T-helper 17 cell (primary cell): ENCODE data around the gene CHAD. TPM values are rescaled to one million over a fixed set of nuclear protein-coding genes. Genes with fewer than 3 reads are reported as not detected.
"Not testable (repeated sequence)": the region's sequence is repeated elsewhere in the genome, so short reads cannot be mapped to it uniquely, and the experiment has no call there.

ENCODE experiments used
- ATAC-seq: fragments of 150-1000 bp; cut with Tn5 transposase; 2 replicates; pipeline ENCODE4 v1.10.0; 2021; ENCODE audit warnings: mild to moderate bottlenecking, moderate library complexity
- DNase-seq, 3 donors: peaks; one replicate each; pipeline versions ENCODE4 v3.0.0 to v3.0.0-alpha.2; 2020 to 2021
- H3K9me3 ChIP-seq: one replicate; pipeline ENCODE4 v1.7.0; 2013; ENCODE audit warnings: low read length, mild to moderate bottlenecking; ENCODE audit not compliant: control insufficient read depth, poor library complexity, severe bottlenecking
- H3K27ac Mint-ChIP-seq: one replicate; pipeline ENCODE4 v1.8.0; 2022; ENCODE audit warnings: mild to moderate bottlenecking, moderate library complexity, mixed read lengths
- H3K27me3 Mint-ChIP-seq: one replicate; pipeline ENCODE4 v1.8.0; 2022; ENCODE audit warnings: mixed read lengths
- H3K36me3 Mint-ChIP-seq: one replicate; pipeline ENCODE4 v1.8.0; 2022; ENCODE audit warnings: low read depth, mixed read lengths
- H3K4me1 Mint-ChIP-seq: one replicate; pipeline ENCODE4 v1.8.0; 2022; ENCODE audit warnings: mild to moderate bottlenecking, mixed read lengths
- H3K4me3 Mint-ChIP-seq: one replicate; pipeline ENCODE4 v1.8.0; 2022; ENCODE audit warnings: mild to moderate bottlenecking, moderate library complexity, mixed read lengths
- total RNA-seq, 4 donors: library from RNA in 2 of 4; stranded (reverse) in 2 of 4; gene quantifications; one replicate each; pipeline ENCODE4 v1.2.3 and lab custom pipeline; 2022 to 2026

CHAD gene
- total RNA-seq, 2 donors from 2014 or later = not detected

DNA sequence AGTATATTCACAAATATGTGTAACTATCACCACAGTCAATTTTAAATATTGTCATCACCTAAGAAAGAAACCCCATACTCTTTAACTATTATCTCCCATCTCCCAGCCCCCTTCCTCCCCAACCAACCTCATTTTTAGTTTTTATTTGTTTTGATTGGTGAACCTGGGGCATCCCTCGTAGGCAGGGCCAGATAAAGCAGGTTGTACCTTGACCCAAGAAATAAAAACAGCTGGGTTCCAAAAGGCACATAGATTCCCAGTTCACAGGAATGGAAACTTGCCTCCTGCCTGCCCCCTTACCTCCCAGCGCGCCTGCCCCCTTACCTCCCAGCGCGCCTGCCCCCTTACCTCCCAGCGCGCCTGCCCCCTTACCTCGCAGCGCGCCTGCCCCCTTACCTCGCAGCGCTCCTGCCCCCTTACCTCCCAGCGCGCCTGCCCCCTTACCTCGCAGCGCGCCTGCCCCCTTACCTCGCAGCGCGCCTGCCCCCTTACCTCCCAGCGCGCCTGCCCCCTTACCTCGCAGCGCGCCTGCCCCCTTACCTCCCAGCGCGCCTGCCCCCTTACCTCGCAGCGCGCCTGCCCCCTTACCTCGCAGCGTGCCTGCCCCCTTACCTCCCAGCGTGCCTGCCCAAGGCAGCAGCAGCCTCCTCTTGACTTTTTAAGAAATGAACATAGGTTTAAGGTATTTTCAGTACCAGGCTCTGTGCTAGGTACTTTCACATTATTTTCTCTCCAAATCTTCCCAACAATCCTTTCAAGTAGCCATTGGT lies 7.3 kb upstream of the CHAD start:
- Mint-ChIP-seq H3K27ac (peak overlapping the region; percentile 94), H3K4me1 (peaks cover 13% of the 10 kb centered on the region)
- not testable (repeated sequence) for DNase-seq, H3K9me3 ChIP-seq, H3K4me3 Mint-ChIP-seq, H3K27me3 Mint-ChIP-seq, H3K36me3 Mint-ChIP-seq, ATAC-seq

DNA sequence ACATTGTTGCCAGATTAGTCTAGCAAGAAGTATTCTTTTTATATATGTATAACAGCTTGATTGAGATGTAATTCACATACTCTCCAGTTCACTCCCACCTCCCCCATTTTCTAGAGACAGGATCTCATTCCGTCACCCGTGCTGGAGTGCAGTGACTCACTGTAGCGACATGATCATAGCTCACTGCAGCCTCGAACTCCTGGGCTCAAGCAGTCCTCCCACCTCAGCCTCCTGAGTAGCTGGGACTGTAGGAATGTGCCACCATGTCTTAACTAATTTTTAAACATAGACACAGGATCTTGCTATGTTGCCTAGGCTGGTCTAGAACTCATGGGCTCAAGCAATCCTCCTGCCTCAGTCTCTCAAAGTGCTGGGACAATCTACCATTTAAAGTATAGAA lies 6.7 kb upstream of the CHAD start:
- H3K9me3 ChIP-seq = no peaks in the 10 kb centered on the region
- no peak overlapping the region for H3K4me3 Mint-ChIP-seq
- H3K4me1 Mint-ChIP-seq = peaks cover 15% of the 10 kb centered on the region
- H3K27me3 Mint-ChIP-seq = no peaks in the 10 kb centered on the region
- H3K36me3 Mint-ChIP-seq = peaks cover 3% of the 10 kb centered on the region
- H3K27ac Mint-ChIP-seq = no peak overlapping the region
- no peak for DNase-seq
- no peak for ATAC-seq

DNA sequence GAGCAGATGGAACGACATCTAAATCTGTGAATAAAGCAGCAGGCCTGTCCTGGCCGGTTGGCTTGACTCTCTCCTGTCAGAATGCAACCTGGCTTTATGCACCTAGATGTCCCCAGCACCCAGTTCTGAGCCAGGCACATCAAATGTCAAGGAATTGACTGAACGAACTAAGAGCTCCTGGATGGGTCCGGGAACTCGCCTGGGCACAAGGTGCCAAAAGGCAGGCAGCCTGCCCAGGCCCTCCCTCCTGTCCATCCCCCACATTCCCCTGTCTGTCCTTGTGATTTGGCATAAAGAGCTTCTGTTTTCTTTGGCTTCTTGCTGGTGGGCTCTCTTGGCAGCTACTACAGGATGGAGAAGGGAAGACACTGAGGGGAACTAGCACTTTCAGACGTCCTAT lies 5.8 kb upstream of the CHAD start:
- H3K27ac Mint-ChIP-seq = no peak overlapping the region

DNA sequence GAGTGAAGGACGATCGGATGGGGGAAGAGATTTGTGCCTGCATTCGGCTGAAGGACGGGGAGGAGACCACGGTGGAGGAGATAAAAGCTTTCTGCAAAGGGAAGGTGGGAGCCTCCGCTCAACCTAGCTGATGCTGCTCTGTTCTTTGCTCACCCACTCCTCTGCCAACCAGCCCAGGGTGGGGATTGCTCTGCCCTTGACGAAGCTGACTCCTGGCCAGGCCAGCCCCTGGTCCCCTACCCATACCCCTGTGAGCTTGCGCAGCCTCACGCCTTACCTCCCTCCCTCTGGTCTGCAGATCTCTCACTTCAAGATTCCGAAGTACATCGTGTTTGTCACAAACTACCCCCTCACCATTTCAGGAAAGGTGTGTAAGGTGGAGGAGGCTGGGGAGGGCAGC lies 5.2 kb upstream of the CHAD start:
- ATAC-seq (no peak), DNase-seq (no peak)
- Mint-ChIP-seq H3K27ac (peak overlapping the region; percentile 19), H3K36me3 (peaks cover 3% of the 10 kb centered on the region), H3K4me1 (peaks cover 8% of the 10 kb centered on the region), H3K27me3 (no peaks in the 10 kb centered on the region), H3K4me3 (no peak overlapping the region)
- no peaks in the 10 kb centered on the region for H3K9me3 ChIP-seq

More for the DNA sequence above, 5.8 kb upstream of the CHAD start:
- peaks cover 3% of the 10 kb centered on the region for H3K36me3 Mint-ChIP-seq
- no peaks in the 10 kb centered on the region for H3K9me3 ChIP-seq
- ATAC-seq (no peak), DNase-seq (no peak)
- no peaks in the 10 kb centered on the region for H3K27me3 Mint-ChIP-seq
- H3K4me1 Mint-ChIP-seq = peaks cover 10% of the 10 kb centered on the region
- no peak overlapping the region for H3K4me3 Mint-ChIP-seq

DNA sequence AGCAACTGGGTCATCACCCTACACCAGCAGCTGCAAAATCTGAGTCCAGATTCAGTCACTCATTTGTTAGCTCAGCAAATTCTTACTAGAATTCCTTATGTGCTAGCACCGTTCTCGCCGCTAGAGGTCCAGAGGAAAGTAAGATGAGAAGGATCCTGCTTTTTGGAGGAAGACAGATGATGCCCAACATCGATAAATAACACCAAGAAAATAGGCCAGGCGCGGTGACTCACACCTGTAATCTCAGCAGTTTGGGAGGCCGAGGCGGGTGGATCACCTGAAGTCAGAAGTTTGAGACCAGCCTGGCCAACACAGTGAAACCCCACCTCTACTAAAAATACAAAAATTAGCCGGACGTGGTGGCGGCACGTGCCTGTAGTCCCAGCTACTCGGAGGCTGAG lies 4.1 kb upstream of the CHAD start:
- peak overlapping the region; percentile 41 for H3K27ac Mint-ChIP-seq
- H3K4me1 Mint-ChIP-seq, H3K27me3 Mint-ChIP-seq, H3K9me3 ChIP-seq, DNase-seq, H3K4me3 Mint-ChIP-seq, ATAC-seq, H3K36me3 Mint-ChIP-seq: not testable (repeated sequence)

DNA sequence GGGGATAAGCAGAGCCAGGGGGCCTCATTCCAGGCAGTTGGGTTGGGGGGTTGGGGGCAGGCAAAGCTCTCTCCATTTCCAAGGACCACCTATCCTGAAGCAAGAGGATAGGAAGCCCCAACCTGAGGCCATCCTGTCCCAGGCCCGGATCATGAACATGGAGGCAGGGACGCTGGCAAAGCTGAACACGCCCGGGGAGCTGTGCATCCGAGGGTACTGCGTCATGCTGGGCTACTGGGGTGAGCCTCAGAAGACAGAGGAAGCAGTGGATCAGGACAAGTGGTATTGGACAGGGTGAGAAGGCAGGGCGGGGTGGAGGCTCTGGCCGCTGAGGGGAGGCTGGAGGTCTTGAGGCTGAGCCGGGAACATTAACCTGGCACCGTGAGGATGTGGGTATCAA lies 3.6 kb upstream of the CHAD start:
- DNase-seq (no peak), ATAC-seq (no peak)
- H3K9me3 ChIP-seq = no peaks in the 10 kb centered on the region
- Mint-ChIP-seq H3K36me3 (peaks cover 7% of the 10 kb centered on the region), H3K4me3 (no peak overlapping the region), H3K27me3 (peaks cover 13% of the 10 kb centered on the region), H3K4me1 (peaks cover 7% of the 10 kb centered on the region), H3K27ac (peak overlapping the region; percentile 41)

DNA sequence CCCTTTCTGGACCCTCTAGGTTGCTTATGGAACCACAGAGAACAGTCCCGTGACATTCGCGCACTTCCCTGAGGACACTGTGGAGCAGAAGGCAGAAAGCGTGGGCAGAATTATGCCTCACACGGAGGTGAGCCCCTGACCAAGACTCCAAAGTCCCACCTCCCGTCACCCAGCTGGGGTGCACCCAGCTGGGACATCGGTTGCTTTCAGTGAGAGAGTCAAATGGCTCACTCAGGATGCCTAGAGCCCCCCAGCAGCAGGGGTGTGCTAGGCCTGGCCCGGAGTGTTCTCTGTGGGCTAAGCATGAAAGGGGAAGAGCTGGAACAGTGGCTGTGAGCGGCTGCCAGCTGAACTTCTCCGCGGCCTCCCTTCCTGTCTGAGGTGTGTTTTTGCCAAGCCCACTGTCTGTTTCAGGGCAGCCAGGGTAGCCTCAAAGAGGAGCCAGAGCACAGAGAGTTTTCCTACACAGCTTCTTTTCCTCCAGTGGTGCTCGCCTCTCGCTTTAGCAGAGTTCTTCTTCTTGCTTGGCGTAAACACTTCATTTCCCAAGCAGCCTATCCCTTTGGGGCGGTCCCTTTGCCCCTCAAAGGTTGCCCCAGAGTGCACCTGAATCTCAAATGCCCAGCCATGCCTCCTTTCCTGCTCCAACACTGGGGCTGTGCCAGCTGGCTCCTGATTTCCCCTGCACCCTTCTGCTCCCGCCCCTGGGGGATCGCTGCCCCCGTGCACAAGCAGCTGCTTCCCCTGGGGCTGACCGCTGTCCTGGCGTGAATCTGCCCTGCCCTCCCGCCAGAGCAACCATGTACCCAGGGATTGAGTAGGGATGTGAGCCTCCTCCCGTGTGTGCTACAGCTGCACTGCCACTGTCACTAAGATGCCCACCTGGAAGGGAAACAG lies 2.6 kb upstream of the CHAD start:
- Mint-ChIP-seq H3K4me3 (no peak overlapping the region), H3K27ac (peak overlapping the region; percentile 41), H3K36me3 (peaks cover 7% of the 10 kb centered on the region), H3K4me1 (peaks cover 10% of the 10 kb centered on the region), H3K27me3 (peaks cover 14% of the 10 kb centered on the region)
- DNase-seq (no peak), ATAC-seq (no peak)
- no peaks in the 10 kb centered on the region for H3K9me3 ChIP-seq

DNA sequence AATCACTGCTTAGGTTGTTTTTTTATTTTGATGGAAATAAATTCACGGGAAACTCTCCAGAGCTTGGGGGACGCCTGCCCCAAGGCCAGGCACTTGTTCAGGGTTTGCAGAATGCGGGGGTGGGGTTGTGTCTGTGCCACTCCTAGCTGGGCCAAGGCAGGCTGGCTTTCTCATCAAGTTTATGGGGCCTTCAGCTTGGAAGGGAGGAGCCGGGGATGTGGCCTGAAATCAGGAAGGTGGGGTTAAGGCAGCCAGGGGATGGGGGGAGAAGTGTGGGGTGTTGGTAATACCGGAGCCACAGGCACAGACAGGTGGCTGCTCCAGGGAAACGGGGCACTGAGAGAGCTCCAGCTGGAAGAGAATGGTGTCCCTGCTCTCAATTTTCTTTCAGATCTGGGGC lies 1.7 kb upstream of the CHAD start:
- no peaks in the 10 kb centered on the region for H3K9me3 ChIP-seq
- no peak for DNase-seq
- H3K4me1 Mint-ChIP-seq = peaks cover 13% of the 10 kb centered on the region
- no peak overlapping the region for H3K27ac Mint-ChIP-seq
- no peak for ATAC-seq
- peaks cover 14% of the 10 kb centered on the region for H3K27me3 Mint-ChIP-seq
- H3K36me3 Mint-ChIP-seq = peaks cover 7% of the 10 kb centered on the region
- H3K4me3 Mint-ChIP-seq = no peak overlapping the region

DNA sequence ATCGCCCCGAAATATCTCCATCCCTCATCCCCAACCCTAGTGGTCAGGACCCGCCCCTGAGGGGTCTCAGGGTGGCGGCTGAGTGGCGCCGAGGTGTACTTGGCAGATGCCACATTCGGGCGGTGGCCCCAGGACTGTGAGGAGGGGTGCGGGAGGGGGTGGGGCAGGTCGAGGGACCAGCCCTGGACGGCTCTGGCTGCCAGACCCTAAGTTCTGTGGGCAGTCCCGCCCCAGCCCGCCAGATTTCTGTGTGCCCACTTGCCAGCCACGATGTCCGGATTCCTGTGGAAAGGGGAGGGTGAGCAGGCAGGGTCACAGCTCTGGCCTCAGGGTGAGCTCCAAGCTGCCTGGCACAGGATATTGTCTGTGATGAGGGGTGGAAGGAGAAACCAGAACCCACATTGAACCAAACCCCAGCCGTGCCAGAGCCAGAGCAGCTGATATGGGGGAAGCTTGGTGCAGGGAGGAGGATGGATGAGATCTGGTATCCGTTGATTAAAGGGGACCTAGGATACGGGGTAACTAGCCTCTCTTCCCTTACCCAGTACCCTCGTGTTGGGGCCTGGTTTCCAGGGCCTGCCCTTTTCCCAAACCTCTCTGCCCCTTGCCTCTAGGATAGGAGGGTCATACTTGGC lies 1.1 kb upstream of the CHAD start:
- ATAC-seq (no peak), DNase-seq (no peak)
- H3K4me3 Mint-ChIP-seq = peak overlapping the region; percentile 71
- H3K27ac Mint-ChIP-seq = no peak overlapping the region
- no peaks in the 10 kb centered on the region for H3K9me3 ChIP-seq
- H3K27me3 Mint-ChIP-seq = peaks cover 14% of the 10 kb centered on the region
- peaks cover 14% of the 10 kb centered on the region for H3K4me1 Mint-ChIP-seq
- H3K36me3 Mint-ChIP-seq = peaks cover 7% of the 10 kb centered on the region

DNA sequence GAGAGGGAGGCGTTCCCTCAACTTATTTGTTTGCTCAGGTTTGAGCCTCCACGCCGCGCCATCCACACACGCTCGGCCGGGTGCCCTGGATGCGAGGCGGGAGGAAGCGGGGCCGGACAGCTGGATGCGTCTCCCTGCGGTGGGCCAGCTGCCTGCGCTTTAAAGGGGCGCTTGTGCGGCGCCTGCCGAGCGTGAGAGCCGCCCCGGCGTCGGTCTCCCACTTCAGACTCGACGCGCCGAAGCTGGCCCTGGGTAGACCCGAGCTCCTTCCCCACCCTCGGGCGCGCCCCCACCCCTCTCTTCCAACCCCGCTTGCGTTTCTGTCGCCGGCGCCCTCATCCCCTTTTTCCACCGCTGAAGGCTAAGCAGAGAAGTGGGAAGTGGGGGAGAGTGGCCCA lies 527 bp upstream of the CHAD start:
- H3K9me3 ChIP-seq = no peaks in the 10 kb centered on the region
- Mint-ChIP-seq H3K4me1 (peaks cover 14% of the 10 kb centered on the region), H3K36me3 (peaks cover 7% of the 10 kb centered on the region), H3K27ac (no peak overlapping the region), H3K27me3 (peaks cover 14% of the 10 kb centered on the region), H3K4me3 (peak overlapping the region; percentile 71)
- no peak for ATAC-seq
- DNase-seq = no peak

DNA sequence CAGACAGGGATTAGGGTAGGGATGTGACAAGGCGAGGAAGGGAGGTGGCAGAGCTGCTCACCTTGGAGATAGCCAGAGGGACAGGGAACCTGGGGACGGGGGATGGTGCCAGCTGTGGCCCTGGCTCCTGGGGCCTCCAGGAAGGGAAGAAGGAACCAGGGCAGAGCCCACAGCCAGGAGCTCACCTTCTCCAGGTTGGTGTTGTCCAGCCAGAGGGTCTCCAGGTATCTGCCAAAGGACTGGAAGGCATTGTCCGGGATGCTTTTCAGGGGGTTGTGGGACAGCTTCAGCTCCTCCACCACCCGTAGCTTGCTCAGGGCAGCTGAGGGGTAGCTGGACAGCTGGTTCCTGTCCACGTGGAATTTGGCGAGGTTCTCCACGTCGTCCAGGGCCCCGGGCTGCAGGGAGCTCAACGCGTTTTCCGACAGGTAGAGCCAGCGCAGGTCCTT lies 801 bp downstream of the CHAD start:
- H3K4me3 Mint-ChIP-seq = peak overlapping the region; percentile 72
- DNase-seq (no peak), ATAC-seq (no peak)
- H3K27ac Mint-ChIP-seq = peak overlapping the region; percentile 41
- H3K9me3 ChIP-seq = no peaks in the 10 kb centered on the region
- H3K4me1 Mint-ChIP-seq = peaks cover 14% of the 10 kb centered on the region
- peaks cover 14% of the 10 kb centered on the region for H3K27me3 Mint-ChIP-seq
- peaks cover 5% of the 10 kb centered on the region for H3K36me3 Mint-ChIP-seq

DNA sequence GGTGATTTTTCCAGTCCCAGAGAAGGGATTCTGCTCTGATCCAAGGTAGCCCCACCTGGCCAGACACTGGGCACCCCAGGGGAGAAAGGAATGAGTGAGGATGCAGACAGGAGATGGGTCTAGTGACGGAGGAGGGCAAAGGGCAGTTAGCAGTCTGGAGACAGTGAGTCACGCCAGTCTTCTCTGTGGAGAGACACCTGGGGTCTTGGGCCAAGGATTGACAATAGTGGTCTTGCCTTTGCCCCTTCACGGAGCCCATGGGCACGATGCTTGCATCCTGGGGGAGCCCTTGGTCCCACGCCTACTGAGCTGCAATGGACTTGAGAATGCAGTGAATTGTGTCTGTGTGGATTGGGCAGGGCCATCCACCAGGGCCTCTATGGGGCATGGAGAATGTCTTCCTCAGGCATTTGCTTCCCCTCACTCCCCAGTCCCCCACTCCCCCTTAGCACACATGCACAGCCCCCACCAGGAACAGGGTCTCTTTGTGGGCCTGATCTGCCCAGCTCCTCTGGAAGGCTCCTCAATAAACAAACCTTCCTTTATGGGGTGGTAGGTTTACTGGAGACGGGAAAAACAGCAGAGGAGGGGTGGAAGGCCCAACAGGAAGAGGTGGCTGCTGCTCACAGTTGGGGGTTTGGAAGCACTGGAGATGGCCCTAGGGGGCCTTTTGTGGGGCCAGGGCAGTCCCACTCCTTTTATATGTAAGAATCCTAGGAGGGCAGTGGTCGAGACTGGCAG lies 1.4 kb downstream of the CHAD start:
- Mint-ChIP-seq H3K27ac (no peak overlapping the region), H3K4me3 (peak overlapping the region; percentile 50), H3K27me3 (peaks cover 14% of the 10 kb centered on the region)

More for the DNA sequence above, 1.4 kb downstream of the CHAD start:
- H3K36me3 Mint-ChIP-seq = peaks cover 5% of the 10 kb centered on the region
- H3K9me3 ChIP-seq = no peaks in the 10 kb centered on the region
- ATAC-seq (no peak), DNase-seq (no peak)
- H3K4me1 Mint-ChIP-seq = peaks cover 14% of the 10 kb centered on the region
